Activated T-cell treated with anti-CD3 and anti-CD28 coated beads, Interleukin-2, amount 50 U/mL, for 24 hours (primary cell): ENCODE measurements around the gene GPX7.
A peak's percentile ranks its signal among the peaks of the same experiment; 100 is the strongest.
"Not testable (repeated sequence)": the region's sequence is repeated elsewhere in the genome, so short reads cannot be mapped to it uniquely, and the experiment has no call there.

ENCODE experiments used
- DNase-seq: peaks from one replicate; pipeline ENCODE4 v3.0.0-alpha.2; 2020
- H3K27ac Mint-ChIP-seq: 2 replicates; pipeline ENCODE4 v1.8.0; 2020; ENCODE audit warnings: mild to moderate bottlenecking, mixed read lengths
- H3K27me3 Mint-ChIP-seq: 2 replicates; pipeline ENCODE4 v1.8.0; 2020; ENCODE audit warnings: mixed read lengths
- H3K36me3 Mint-ChIP-seq: 2 replicates; pipeline ENCODE4 v1.8.0; 2020; ENCODE audit warnings: low read depth, mixed read lengths
- H3K4me1 Mint-ChIP-seq: 2 replicates; pipeline ENCODE4 v1.8.0; 2020; ENCODE audit warnings: low read depth, mixed read lengths
- H3K4me3 Mint-ChIP-seq: 2 replicates; pipeline ENCODE4 v1.8.0; 2020; ENCODE audit warnings: mild to moderate bottlenecking, moderate library complexity, mixed read lengths
- H3K9me3 Mint-ChIP-seq: 2 replicates; pipeline ENCODE4 v1.8.0; 2020; ENCODE audit warnings: mixed read lengths

The GPX7 gene

GRCh38 chr1:52574594-52574993 lies 27.6 kb upstream of the GPX7 start:
- Mint-ChIP-seq H3K27ac (peak overlapping the region; percentile 8), H3K4me1 (peaks cover 16% of the 10 kb centered on the region), H3K4me3 (no peak overlapping the region), H3K9me3 (no peaks in the 10 kb centered on the region), H3K36me3 (no peaks in the 10 kb centered on the region), H3K27me3 (no peaks in the 10 kb centered on the region)
- DNase-seq: no peak

- no peak for DNase-seq
- Mint-ChIP-seq H3K27ac (no peak overlapping the region), H3K4me3 (no peak overlapping the region), H3K4me1 (peaks cover 12% of the 10 kb centered on the region), H3K27me3 (no peaks in the 10 kb centered on the region), H3K36me3 (no peaks in the 10 kb centered on the region), H3K9me3 (no peaks in the 10 kb centered on the region)
Observed at GRCh38 chr1:52576074-52576473, 26.1 kb upstream of the GPX7 start.

GRCh38 chr1:52578066-52578465 lies 24.1 kb upstream of the GPX7 start:
- H3K4me3 Mint-ChIP-seq, H3K9me3 Mint-ChIP-seq, H3K27me3 Mint-ChIP-seq, DNase-seq, H3K36me3 Mint-ChIP-seq, H3K27ac Mint-ChIP-seq: not testable (repeated sequence)
- peaks cover 10% of the 10 kb centered on the region for H3K4me1 Mint-ChIP-seq

GRCh38 chr1:52579415-52579814 lies 22.8 kb upstream of the GPX7 start:
- Mint-ChIP-seq H3K36me3 (no peaks in the 10 kb centered on the region), H3K27me3 (no peaks in the 10 kb centered on the region), H3K27ac (no peak overlapping the region), H3K4me3 (no peak overlapping the region), H3K9me3 (no peaks in the 10 kb centered on the region), H3K4me1 (peaks cover 8% of the 10 kb centered on the region)
- no peak for DNase-seq

- no peak for DNase-seq
- Mint-ChIP-seq H3K4me1 (peaks cover 4% of the 10 kb centered on the region), H3K27ac (no peak overlapping the region), H3K36me3 (no peaks in the 10 kb centered on the region), H3K4me3 (no peak overlapping the region), H3K9me3 (no peaks in the 10 kb centered on the region), H3K27me3 (no peaks in the 10 kb centered on the region)
Observed at GRCh38 chr1:52580283-52580682, 21.9 kb upstream of the GPX7 start.

- Mint-ChIP-seq H3K4me3 (no peak overlapping the region), H3K9me3 (no peaks in the 10 kb centered on the region), H3K4me1 (peaks cover 4% of the 10 kb centered on the region), H3K36me3 (no peaks in the 10 kb centered on the region), H3K27ac (no peak overlapping the region), H3K27me3 (no peaks in the 10 kb centered on the region)
- no peak for DNase-seq
Observed at GRCh38 chr1:52582116-52582696, 20.0 kb upstream of the GPX7 start.

- Mint-ChIP-seq H3K4me3 (no peak overlapping the region), H3K36me3 (no peaks in the 10 kb centered on the region), H3K4me1 (no peaks in the 10 kb centered on the region), H3K9me3 (no peaks in the 10 kb centered on the region), H3K27ac (no peak overlapping the region), H3K27me3 (no peaks in the 10 kb centered on the region)
- no peak for DNase-seq
Observed at GRCh38 chr1:52585474-52585873, 16.7 kb upstream of the GPX7 start.

- no peaks in the 10 kb centered on the region for H3K27me3 Mint-ChIP-seq
- H3K9me3 Mint-ChIP-seq: no peaks in the 10 kb centered on the region
- no peak overlapping the region for H3K27ac Mint-ChIP-seq
- H3K4me1 Mint-ChIP-seq: no peaks in the 10 kb centered on the region
- H3K36me3 Mint-ChIP-seq: no peaks in the 10 kb centered on the region
- no peak for DNase-seq
- H3K4me3 Mint-ChIP-seq: no peak overlapping the region
Observed at GRCh38 chr1:52588027-52588426, 14.1 kb upstream of the GPX7 start.

- no peaks in the 10 kb centered on the region for H3K4me1 Mint-ChIP-seq
- no peaks in the 10 kb centered on the region for H3K36me3 Mint-ChIP-seq
- H3K27me3 Mint-ChIP-seq: no peaks in the 10 kb centered on the region
- H3K27ac Mint-ChIP-seq: no peak overlapping the region
- H3K4me3 Mint-ChIP-seq: no peak overlapping the region
- no peak for DNase-seq
- no peaks in the 10 kb centered on the region for H3K9me3 Mint-ChIP-seq
Observed at GRCh38 chr1:52588535-52588934, 13.6 kb upstream of the GPX7 start.

- Mint-ChIP-seq H3K4me1 (no peaks in the 10 kb centered on the region), H3K27ac (no peak overlapping the region), H3K27me3 (no peaks in the 10 kb centered on the region), H3K36me3 (no peaks in the 10 kb centered on the region), H3K9me3 (no peaks in the 10 kb centered on the region), H3K4me3 (no peak overlapping the region)
- no peak for DNase-seq
Observed at GRCh38 chr1:52590266-52590665, 11.9 kb upstream of the GPX7 start.

- H3K4me1 Mint-ChIP-seq: no peaks in the 10 kb centered on the region
- H3K36me3 Mint-ChIP-seq: no peaks in the 10 kb centered on the region
- no peaks in the 10 kb centered on the region for H3K9me3 Mint-ChIP-seq
- DNase-seq: no peak
- no peak overlapping the region for H3K4me3 Mint-ChIP-seq
- H3K27me3 Mint-ChIP-seq: no peaks in the 10 kb centered on the region
- no peak overlapping the region for H3K27ac Mint-ChIP-seq
Observed at GRCh38 chr1:52592637-52593323, 9.4 kb upstream of the GPX7 start.

GRCh38 chr1:52593495-52593894 lies 8.7 kb upstream of the GPX7 start:
- Mint-ChIP-seq H3K4me1 (no peaks in the 10 kb centered on the region), H3K4me3 (no peak overlapping the region), H3K36me3 (no peaks in the 10 kb centered on the region), H3K9me3 (no peaks in the 10 kb centered on the region), H3K27ac (no peak overlapping the region), H3K27me3 (no peaks in the 10 kb centered on the region)
- DNase-seq: no peak

GRCh38 chr1:52595061-52595460 lies 7.1 kb upstream of the GPX7 start:
- Mint-ChIP-seq H3K4me1 (no peaks in the 10 kb centered on the region), H3K27me3 (no peaks in the 10 kb centered on the region), H3K27ac (no peak overlapping the region), H3K36me3 (no peaks in the 10 kb centered on the region), H3K9me3 (peaks cover 2% of the 10 kb centered on the region), H3K4me3 (no peak overlapping the region)
- DNase-seq: no peak

GRCh38 chr1:52597912-52598311 lies 4.3 kb upstream of the GPX7 start:
- Mint-ChIP-seq H3K27ac (no peak overlapping the region), H3K4me1 (peaks cover 16% of the 10 kb centered on the region), H3K27me3 (no peaks in the 10 kb centered on the region), H3K9me3 (peaks cover 2% of the 10 kb centered on the region), H3K36me3 (peaks cover 2% of the 10 kb centered on the region), H3K4me3 (no peak overlapping the region)
- DNase-seq: no peak

- Mint-ChIP-seq H3K4me1 (peaks cover 24% of the 10 kb centered on the region), H3K4me3 (no peak overlapping the region), H3K36me3 (peaks cover 9% of the 10 kb centered on the region), H3K9me3 (peaks cover 2% of the 10 kb centered on the region), H3K27ac (no peak overlapping the region), H3K27me3 (no peaks in the 10 kb centered on the region)
- DNase-seq: no peak
Observed at GRCh38 chr1:52598729-52599128, 3.4 kb upstream of the GPX7 start.

- H3K27me3 Mint-ChIP-seq: no peaks in the 10 kb centered on the region
- peaks cover 29% of the 10 kb centered on the region for H3K4me1 Mint-ChIP-seq
- H3K27ac Mint-ChIP-seq: no peak overlapping the region
- peaks cover 13% of the 10 kb centered on the region for H3K36me3 Mint-ChIP-seq
- no peak for DNase-seq
- no peak overlapping the region for H3K4me3 Mint-ChIP-seq
- H3K9me3 Mint-ChIP-seq: peaks cover 2% of the 10 kb centered on the region
Observed at GRCh38 chr1:52599236-52599635, 2.9 kb upstream of the GPX7 start.
